NCI-H146 treated with DMSO at 0.1 percent for 48 hours (cell line): ENCODE results near the gene POLR2E.

Experiments
- DNase-seq: peaks from one replicate; lab custom pipeline; 2025; ENCODE audit not compliant: unreplicated experiment; lab: John Stamatoyannopoulos, UW

The POLR2E gene

GRCh38 chr19:1098177-1099051, 3.2 kb upstream of the POLR2E start:
- DNase-seq = no peak

DNA sequence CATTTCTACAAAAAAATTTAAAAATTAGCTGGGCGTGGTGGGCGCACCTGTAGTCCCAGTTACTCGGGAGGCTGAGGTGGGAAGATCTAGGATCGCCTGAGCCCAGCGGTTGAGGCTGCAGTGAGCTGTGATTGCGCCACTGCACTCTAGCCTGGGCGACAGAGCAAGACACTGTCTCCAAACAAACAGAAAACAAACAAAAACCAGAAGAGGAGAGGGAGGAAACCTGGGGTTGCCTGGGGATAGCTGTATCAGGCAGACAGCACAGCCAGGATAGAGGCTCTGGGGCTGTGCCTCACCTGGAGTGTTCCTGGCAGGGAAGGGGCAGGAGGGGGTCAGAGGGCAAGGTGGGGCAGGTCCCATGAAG, 2.6 kb upstream of the POLR2E start:
- no peak for DNase-seq

- DNase-seq = no peak
These were observed 559 bp downstream of the POLR2E start for GRCh38 chr19:1094655-1094977.

DNA sequence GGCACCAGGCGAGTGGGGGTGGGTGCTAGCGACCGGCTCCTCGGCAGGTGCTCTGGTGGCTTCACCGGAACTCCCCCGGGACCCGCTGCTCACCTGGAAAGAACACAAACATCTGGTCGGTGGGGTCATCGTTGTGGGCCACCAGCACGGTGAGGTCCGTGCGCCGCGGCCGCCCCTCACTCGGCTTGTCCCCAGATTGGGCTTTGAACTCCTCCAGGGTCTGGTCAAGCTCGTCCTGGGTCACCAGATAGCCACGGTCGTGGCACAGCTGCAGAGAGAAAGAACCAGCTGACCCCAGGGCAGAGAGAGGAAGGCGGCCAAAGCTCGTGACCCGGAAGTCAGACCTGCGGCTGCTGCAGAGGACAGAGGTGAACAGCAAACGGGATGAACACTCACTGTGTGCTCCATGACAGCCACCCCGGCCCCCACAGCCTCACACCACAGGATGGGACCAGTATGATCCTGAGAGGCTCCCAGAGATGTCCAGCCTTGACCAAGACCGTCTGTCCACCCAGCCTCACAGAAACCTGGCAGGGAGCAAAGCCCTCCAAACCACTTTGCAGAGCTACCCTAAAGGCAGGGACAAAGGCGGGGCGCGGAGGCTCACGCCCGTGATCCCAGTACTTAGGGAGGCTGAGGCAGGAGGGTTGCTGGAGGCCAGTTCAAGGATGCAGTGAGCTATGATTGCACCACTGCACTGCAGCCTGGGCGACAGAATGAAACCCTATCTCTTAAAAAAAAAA, 1.2 kb downstream of the POLR2E start:
- DNase-seq = no peak

GRCh38 chr19:1093330-1093729, 1.8 kb downstream of the POLR2E start:
- no peak for DNase-seq

DNA sequence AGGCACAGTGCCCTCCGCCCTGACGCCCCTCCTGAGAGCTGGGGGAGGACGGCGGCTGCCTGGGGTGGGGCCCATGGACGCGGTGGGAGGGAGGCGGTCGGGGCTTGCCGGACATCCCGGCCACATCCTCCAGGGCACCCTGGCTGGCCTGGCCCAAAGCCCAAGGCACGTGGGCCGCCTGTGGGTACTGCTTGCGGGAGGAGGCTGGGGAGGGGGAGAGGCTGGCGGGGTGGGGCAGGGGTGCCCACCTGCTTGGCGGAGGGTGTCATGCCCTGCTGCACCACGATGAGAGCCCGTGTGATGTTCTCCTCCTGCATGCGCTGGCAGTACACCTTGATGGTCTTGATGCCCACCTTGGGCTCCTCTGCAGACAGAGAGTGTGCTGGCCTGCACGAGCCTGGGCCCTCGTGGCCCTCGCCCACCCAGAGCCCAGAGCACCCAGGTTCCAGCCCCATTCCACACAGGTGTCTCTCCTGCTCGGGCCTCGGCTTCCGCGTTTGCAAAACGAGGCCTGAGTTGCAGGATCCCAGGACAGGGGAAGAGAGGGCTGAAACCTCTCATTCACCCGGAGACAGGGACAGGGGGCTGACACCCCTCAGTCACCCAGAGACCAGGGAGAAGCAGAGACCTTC, 3.5 kb downstream of the POLR2E start:
- no peak for DNase-seq

DNA sequence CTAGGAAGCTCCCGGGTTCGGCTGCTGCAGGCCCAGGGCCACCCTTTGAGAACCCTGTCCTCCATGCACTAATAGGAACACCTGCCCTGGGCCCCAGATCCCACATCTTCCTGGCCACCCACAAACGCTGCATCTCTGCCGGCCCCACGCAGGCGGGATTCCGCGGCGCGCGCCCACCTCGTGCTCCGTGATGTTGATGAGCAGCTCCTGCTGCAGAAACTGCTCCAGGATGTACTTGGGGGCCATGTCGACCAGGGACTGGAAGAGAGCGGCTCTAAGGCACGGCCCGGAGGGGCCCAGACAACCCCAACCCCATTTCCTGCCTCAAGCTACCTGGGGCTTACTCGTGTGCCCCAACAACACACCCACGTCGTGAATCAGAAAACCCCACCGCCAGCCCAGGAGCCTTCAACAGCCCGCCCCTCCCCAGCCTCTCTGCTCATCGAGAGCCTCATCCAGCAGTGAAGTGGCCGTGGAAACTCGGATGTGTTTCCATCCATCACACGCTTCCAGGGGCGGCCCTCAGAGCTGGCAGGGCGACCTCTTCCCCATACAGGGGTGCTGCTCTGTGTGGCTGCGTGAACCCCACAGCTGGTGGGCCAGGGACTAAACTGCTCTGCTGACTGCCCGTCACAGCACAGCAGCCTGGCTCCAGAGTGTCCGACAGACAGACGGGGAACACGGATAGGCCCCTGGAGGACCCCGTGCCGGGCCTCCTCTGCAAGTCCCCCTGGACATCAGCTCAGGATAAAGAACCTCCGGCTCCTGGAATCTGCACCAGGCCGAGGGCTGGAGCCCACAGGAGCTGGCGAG, 4.2 kb downstream of the POLR2E start:
- no peak for DNase-seq

- DNase-seq = no peak
These were observed 5.3 kb downstream of the POLR2E start for GRCh38 chr19:1089891-1090290.

DNA sequence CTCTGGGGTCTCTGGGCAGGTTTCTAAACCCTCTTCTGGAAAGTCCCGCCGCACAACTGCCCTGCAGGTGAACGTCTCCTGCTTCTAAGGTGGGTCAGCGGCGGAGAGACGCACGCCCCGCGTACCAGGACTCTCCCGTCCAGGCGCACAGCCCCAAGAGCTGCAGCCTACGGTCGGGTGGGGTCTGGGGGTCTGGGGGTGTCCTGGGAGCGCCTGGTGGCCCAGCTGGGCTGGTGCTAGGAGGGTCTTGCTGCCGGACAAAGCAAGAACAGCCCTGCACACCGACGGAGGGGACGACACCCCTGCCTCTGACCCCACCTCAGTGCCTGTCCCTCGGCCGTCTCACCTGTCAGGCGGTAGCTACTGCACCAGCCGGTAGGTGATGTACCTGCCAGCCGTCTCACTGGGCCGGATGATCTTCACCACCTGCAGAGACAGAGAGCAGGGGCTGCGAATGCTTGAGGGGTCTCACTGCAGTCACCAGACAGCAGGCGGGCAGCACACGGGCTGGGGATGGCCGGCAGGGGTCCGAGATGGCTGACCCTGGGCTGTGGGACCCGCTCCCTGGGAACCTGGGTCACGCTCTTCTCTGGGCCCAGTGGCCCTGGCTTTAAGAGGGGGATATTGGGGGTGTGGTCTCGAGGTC, 5.9 kb downstream of the POLR2E start:
- DNase-seq = no peak

DNA sequence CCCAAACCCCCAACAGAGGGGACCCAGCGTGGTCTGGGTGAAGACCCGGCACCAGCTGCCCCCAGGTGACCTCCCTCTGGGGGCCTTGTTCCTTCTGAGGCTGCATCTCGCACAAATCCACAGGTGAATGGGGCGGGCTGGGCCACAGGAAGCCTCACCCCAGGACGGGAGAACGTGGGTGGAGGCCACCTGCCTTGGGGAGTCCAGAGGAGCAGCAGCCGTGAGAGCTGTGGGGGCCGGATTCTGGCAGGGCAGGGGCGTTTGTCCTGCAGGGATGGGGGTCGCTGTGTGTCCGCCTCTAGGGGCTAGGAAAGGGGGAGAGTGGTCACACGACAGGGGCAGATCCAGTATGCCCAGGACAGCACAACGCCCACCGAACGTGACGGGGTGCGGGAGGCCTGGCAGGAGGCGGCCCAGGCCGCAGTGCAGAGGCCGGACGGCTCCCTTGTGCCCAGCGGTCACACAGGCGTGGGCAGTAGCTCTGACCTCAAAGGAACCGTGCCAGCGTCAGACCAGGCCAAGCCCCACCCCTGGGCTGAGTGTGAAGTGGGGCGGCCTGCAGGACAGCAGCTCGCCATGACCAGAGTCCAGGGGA, 6.7 kb downstream of the POLR2E start:
- DNase-seq = no peak

DNA sequence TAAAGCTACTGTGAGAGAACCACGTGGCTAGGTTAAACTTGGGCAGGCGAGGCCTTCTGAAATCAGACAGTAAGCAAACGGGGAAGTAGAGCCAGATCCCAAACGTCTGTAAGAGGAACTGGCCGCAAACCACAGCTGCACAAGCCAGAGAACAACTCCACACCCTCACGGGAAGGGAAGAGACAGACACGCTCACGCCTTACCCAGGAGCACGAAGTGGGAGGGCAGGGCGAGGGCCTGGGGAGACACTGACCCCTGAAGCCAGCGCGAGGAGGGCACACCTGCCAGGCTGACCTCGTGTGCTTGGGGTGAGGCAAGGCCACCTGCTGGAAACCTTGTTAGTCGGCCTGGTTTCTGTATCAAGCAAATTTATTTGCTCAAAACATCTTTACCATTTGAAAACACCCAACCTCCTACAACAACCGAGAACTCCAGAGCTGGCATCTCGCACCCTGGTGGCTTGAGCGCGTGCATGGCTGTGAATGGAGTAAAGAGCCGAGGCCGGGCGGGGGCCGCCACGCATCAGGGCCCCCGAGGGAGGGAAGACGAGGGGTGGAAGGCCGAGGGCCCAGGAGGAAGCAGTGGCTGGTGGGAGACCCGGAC, 7.3 kb downstream of the POLR2E start:
- no peak for DNase-seq

GRCh38 chr19:1086613-1087012, 8.6 kb downstream of the POLR2E start:
- DNase-seq = no peak

DNA sequence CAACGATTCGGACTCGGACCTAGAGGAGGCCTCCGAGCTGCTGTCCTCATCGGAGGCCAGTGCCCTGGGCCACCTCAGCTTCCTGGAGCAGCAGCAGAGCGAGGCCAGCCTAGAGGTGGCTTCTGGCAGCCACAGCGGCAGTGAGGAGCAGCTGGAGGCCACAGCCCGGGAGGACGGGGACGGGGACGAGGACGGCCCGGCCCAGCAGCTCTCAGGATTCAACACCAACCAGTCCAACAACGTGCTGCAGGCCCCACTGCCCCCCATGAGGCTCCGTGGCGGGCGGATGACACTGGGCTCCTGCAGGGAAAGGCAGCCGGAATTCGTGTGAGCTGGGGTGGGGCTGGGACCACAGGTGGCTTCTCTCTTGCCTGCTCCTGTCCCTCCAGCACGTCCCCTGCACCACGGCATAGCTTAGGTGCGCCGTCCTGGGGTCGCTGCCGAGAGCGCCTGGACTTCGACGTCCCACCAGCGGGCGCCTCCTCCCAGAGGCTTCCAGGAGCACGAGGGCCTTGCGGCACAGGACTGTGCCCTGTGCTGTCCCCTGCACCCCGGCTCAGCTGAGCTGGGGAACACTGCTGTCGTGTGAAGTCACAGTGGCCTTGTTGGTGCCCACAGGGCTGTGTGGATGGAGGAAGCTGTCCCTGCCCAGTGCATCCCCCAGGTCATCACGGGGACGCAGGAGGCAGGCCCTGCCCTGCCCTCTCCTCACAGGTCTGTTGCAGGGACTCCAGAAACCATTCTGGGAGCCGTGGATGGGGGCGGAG, 9.3 kb downstream of the POLR2E start:
- no peak for DNase-seq

GRCh38 chr19:1085053-1085658, 10.0 kb downstream of the POLR2E start:
- DNase-seq = no peak

- no peak for DNase-seq
These were observed 10.9 kb downstream of the POLR2E start for GRCh38 chr19:1084024-1084868.

- DNase-seq = no peak
These were observed 12.0 kb downstream of the POLR2E start for GRCh38 chr19:1082928-1083816.
